HG03521 (cell line): ENCODE data around the gene KLHL17.
"Not testable (repeated sequence)": the region's sequence is repeated elsewhere in the genome, so short reads cannot be mapped to it uniquely, and the experiment has no call there.

Experiments used
- ATAC-seq: cut with Tn5 transposase; IDR thresholded peaks from one replicate; pipeline ENCODE4 v1.9.1; 2021; ENCODE audit warnings: mild to moderate bottlenecking, moderate library complexity; ENCODE audit not compliant: unreplicated experiment

KLHL17 gene

GRCh38 chr1:998995-999724 is 38.8 kb downstream of the KLHL17 start:
- ATAC-seq: no peak

- ATAC-seq: no peak
These were observed 39.5 kb downstream of the KLHL17 start, which contains the start of gene HES4 for GRCh38 chr1:999725-1000356. HES4 (minus strand) TSS chr1:1000097; CDS start chr1:999973, 124 bp downstream.

GRCh38 chr1:1000357-1001056 is 40.1 kb downstream of the KLHL17 start:
- ATAC-seq: no peak

- no peak for ATAC-seq
These were observed 40.8 kb downstream of the KLHL17 start for GRCh38 chr1:1001057-1001783.

- no peak for ATAC-seq
These were observed 43.4 kb downstream of the KLHL17 start for GRCh38 chr1:1003618-1004419.

GRCh38 chr1:1004420-1004779 is 44.0 kb downstream of the KLHL17 start:
- ATAC-seq: no peak

GRCh38 chr1:1004780-1005697 is 44.7 kb downstream of the KLHL17 start:
- ATAC-seq: no peak

GRCh38 chr1:1005774-1006304 is 45.5 kb downstream of the KLHL17 start:
- ATAC-seq: no peak

- ATAC-seq: no peak
These were observed 46.1 kb downstream of the KLHL17 start for GRCh38 chr1:1006305-1007159.

GRCh38 chr1:1010131-1010530 is 49.7 kb downstream of the KLHL17 start:
- not testable (repeated sequence) for ATAC-seq

- no peak for ATAC-seq
These were observed 51.1 kb downstream of the KLHL17 start for GRCh38 chr1:1011396-1011949.

GRCh38 chr1:1012736-1013104 is 52.3 kb downstream of the KLHL17 start:
- ATAC-seq: not testable (repeated sequence)

GRCh38 chr1:1013105-1013921 is 52.9 kb downstream of the KLHL17 start, which contains the start of gene ISG15:
ISG15 (plus strand) TSS chr1:1013497; CDS start chr1:1013574, 77 bp downstream.
- ATAC-seq: peak; percentile 74

GRCh38 chr1:1013922-1014648 is 53.7 kb downstream of the KLHL17 start:
- ATAC-seq: no peak

GRCh38 chr1:1014799-1015681 is 54.7 kb downstream of the KLHL17 start:
- no peak for ATAC-seq
